Activated CD4-positive, CD25-positive, alpha-beta regulatory T cell treated with anti-CD3 and anti-CD28 coated beads, Interleukin-2, amount 50 U/mL, for 72 hours (primary cell): ENCODE data around the gene SLC6A6.

Experiments used
- DNase-seq: peaks from one replicate; pipeline ENCODE4 v3.0.0; 2021

Gene SLC6A6

GRCh38 chr3:14439501-14440167 is 37.2 kb downstream of the SLC6A6 start:
- no peak for DNase-seq

- DNase-seq = no peak
Observed at GRCh38 chr3:14440168-14440518, 37.7 kb downstream of the SLC6A6 start.

GRCh38 chr3:14440531-14441239 is 38.3 kb downstream of the SLC6A6 start:
- no peak for DNase-seq

- DNase-seq = no peak
Observed at GRCh38 chr3:14441240-14441919, 39.0 kb downstream of the SLC6A6 start.

- no peak for DNase-seq
Observed at GRCh38 chr3:14441920-14442300, 39.5 kb downstream of the SLC6A6 start.

GRCh38 chr3:14444380-14444779 is 42.0 kb downstream of the SLC6A6 start:
- no peak for DNase-seq

GRCh38 chr3:14445773-14446172 is 43.4 kb downstream of the SLC6A6 start:
- DNase-seq = no peak

- no peak for DNase-seq
Observed at GRCh38 chr3:14446988-14447570, 44.7 kb downstream of the SLC6A6 start.

GRCh38 chr3:14448063-14448462 is 45.7 kb downstream of the SLC6A6 start:
- DNase-seq = no peak

GRCh38 chr3:14448756-14449727 is 46.6 kb downstream of the SLC6A6 start:
- no peak for DNase-seq

- DNase-seq = no peak
Observed at GRCh38 chr3:14450506-14450905, 48.1 kb downstream of the SLC6A6 start.

- DNase-seq = no peak
Observed at GRCh38 chr3:14450922-14451606, 48.7 kb downstream of the SLC6A6 start.

GRCh38 chr3:14451844-14452739 is 49.7 kb downstream of the SLC6A6 start:
- no peak for DNase-seq

- no peak for DNase-seq
Observed at GRCh38 chr3:14452740-14453710, 50.6 kb downstream of the SLC6A6 start.

GRCh38 chr3:14453876-14454638 is 51.7 kb downstream of the SLC6A6 start:
- no peak for DNase-seq

- no peak for DNase-seq
Observed at GRCh38 chr3:14454639-14455310, 52.4 kb downstream of the SLC6A6 start.

- no peak for DNase-seq
Observed at GRCh38 chr3:14455571-14456317, 53.3 kb downstream of the SLC6A6 start.
